SK-N-MC (cell line): Measurements from ENCODE around the gene SPAG6.

ENCODE experiments used
- DNase-seq: peaks from one replicate; pipeline ENCODE4 v3.0.0-alpha.2; 2011; ENCODE audit warnings: low read depth, low spot score
- H3K27ac ChIP-seq: fragments of 200-600 bp; sonication (generic); 2 replicates; pipeline ENCODE4 v1.5.1; 2016; ENCODE audit warnings: mixed run types
- H3K36me3 ChIP-seq: fragments of 200-600 bp; sonication (generic); 2 replicates; pipeline ENCODE4 v1.6.1; 2017; ENCODE audit warnings: antibody characterized with exemption, low read length, mixed read lengths; ENCODE audit not compliant: insufficient read depth
- H3K4me3 ChIP-seq: fragments of 200-600 bp; sonication (generic); 2 replicates; pipeline ENCODE4 v1.5.1; 2016
- H3K9ac ChIP-seq: fragments of 200-600 bp; sonication (generic); 2 replicates; pipeline ENCODE4 v1.8.0; 2017; ENCODE audit warnings: mixed run types, mixed read lengths; ENCODE audit not compliant: insufficient read length
- H3K9me3 ChIP-seq: fragments of 200-600 bp; sonication (generic); 2 replicates; pipeline ENCODE4 v1.6.1; 2017; ENCODE audit warnings: low read depth, mild to moderate bottlenecking, antibody characterized with exemption, low read length, moderate library complexity, mixed read lengths
- EZH2 ChIP-seq: fragments of 200-600 bp; sonication (generic); IDR thresholded peaks from one replicate; pipeline ENCODE4 v1.6.1; 2017; ENCODE audit warnings: antibody characterized with exemption
- FOXP2 ChIP-seq: optimal IDR thresholded peaks from 2 replicates; pipeline ENCODE3; 2011; ENCODE audit warnings: mild to moderate bottlenecking, moderate library complexity; ENCODE audit not compliant: insufficient read depth; ENCODE audit errors: extremely low read length, control extremely low read depth
- POLR2AphosphoS5 ChIP-seq: IDR thresholded peaks from 2 replicates; pipeline ENCODE4 v1.6.1; 2012; ENCODE audit warnings: mild to moderate bottlenecking, low read depth, low read length, borderline replicate concordance

The SPAG6 gene

DNA sequence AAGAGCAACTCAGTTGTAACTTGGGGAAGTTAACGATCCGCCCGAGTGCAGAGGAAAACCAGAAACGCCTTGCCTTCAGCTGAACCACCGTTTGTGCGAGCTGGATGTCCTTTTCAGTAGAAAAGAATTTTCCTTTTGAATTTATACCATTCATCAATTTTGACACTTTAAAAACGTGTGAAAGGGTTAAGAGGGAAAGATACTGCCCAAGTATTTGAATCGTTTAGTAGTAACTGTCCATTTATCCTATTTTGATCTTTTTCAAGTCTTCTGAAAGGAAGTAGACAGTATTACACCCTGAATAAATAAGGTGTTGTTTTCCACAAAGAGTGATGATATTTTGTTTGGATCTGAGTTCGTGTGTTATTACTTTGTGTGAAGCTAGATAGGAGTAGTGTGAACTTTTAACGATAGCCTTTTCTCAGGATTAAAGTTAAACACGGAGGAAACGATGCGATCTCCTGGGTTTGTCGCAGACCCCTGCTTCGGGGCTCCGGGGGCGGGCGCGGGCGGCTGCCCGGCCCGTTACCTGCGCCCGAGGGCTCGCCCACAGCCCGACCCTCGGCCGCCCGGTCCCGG lies 25.2 kb upstream of the SPAG6 start:
- no peaks in the 10 kb centered on the region for H3K36me3 ChIP-seq
- peak overlapping the region; percentile 55 for H3K9ac ChIP-seq
- no peak for DNase-seq
- no peaks in the 10 kb centered on the region for H3K9me3 ChIP-seq
- H3K27ac ChIP-seq: no peak overlapping the region
- peak overlapping the region; percentile 75 for H3K4me3 ChIP-seq
- TF ChIP-seq EZH2 (no peak), POLR2AphosphoS5 (no peak), FOXP2 (no peak)

DNA sequence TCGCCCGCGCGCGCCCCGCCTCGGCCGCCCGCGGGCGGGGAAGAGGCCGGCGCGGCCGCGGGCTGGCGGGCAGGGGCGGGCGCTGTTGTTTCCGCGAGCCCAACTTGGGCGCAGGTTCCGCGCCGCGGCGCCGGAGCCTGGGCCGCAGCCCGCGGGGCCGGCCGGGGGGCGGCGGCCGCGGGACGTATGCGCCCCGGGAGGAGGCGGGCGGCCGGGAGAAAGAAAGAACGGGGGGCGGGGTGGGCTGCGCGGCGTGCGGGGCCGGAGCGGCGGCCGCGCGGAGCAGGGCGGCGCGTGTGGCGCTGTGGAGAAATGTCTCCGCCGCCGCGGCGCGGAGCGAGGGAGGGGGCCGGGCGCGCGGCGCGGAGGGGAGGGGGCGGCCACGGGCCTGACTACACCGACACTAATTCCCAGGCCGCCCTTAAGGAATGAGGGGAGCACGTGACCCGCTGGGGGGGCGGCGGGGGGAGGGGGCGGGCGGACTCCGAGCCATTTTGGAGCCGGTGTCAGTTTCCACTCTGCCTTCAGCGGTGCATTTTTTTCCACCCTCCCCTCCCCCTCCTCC lies 24.6 kb upstream of the SPAG6 start, which contains the start of gene BMI1:
Gene BMI1, plus strand, starts transcription at position 509 of the 565 bp plus-strand sequence. CDS start 5,351 bp downstream, outside the sequence.
- Histone ChIP-seq H3K27ac (0 out of 2 replicates have a peak within 1 kb of the TSS, but pooled peaks have one; percentile 19), H3K36me3 (no peaks in the 10 kb centered on the region), H3K9ac (peak within 1 kb of the TSS; percentile 77), H3K9me3 (no peaks in the 10 kb centered on the region), H3K4me3 (peak within 1 kb of the TSS; percentile 82)
- no peak for DNase-seq
- TF ChIP-seq EZH2: no peak
- TF ChIP-seq FOXP2: no peak
- TF ChIP-seq POLR2AphosphoS5: no peak

DNA sequence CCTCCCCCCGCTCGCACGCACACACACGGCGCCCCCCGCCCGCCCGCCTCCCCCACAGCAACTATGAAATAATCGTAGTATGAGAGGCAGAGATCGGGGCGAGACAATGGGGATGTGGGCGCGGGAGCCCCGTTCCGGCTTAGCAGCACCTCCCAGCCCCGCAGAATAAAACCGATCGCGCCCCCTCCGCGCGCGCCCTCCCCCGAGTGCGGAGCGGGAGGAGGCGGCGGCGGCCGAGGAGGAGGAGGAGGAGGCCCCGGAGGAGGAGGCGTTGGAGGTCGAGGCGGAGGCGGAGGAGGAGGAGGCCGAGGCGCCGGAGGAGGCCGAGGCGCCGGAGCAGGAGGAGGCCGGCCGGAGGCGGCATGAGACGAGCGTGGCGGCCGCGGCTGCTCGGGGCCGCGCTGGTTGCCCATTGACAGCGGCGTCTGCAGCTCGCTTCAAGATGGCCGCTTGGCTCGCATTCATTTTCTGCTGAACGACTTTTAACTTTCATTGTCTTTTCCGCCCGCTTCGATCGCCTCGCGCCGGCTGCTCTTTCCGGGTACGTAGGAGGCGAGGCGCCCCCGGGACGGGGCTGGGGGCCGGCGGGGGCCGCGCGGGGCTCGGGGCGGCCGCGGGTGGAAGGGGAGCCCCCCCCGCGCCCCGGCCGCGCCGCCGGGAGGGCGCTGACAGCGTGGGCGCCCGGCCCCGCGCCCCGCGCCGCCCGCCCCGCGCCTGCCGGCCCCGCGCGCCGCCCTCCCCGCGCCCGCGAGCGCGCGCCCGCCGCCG lies 24.0 kb upstream of the SPAG6 start:
- Histone ChIP-seq H3K4me3 (peak overlapping the region; percentile 80), H3K9ac (peak overlapping the region; percentile 76), H3K36me3 (no peaks in the 10 kb centered on the region), H3K27ac (0 out of 2 replicates have a peak overlapping the region, but pooled peaks have one; percentile 19), H3K9me3 (no peaks in the 10 kb centered on the region)
- DNase-seq: no peak
- TF ChIP-seq EZH2: no peak
- peak; percentile 28; the same call in 1 of the 2 replicates for TF ChIP-seq POLR2AphosphoS5
- TF ChIP-seq FOXP2: no peak

DNA sequence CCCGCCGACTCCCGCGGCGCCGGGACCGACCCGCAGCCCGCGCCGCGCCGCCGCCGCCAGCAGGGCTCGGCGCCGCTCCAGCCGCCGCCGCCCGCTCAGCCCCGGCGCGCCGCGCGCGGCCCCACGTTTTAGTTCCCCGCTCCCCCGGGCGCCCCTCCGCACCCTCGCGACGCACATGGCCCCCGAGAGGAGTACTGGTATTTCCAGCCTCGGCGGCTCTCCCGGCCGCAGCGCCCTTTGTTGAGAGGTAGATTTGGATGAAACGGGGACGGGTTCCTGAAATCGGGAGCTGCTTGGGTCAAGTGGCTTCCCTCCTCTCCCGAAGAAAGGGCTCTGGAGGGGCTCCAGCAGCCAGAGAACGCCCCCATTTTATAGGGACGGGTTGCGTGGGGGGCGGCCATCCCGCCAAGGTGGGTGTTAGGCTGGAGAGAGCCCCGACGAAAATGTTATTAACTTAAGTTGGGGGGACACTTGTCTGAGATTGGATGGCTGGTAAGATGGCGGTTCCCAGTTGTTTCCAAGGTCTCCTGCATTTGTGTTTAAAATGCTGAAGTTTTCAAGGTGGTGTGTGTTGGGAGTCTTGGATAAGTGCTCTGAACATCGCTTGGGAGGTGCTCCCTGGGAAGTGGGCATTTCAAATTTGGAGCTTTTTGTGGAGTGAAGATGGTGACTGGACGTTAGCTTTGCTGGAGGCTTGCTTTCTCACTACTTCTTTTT lies 23.2 kb upstream of the SPAG6 start:
- Histone ChIP-seq H3K4me3 (peak overlapping the region; percentile 82), H3K9me3 (no peaks in the 10 kb centered on the region), H3K9ac (peak overlapping the region; percentile 77), H3K36me3 (0 out of 2 replicates have a peak, but pooled peaks cover 4% of the 10 kb centered on the region), H3K27ac (no peak overlapping the region)
- DNase-seq: no peak
- TF ChIP-seq POLR2AphosphoS5: no peak
- peak; percentile 100 for TF ChIP-seq EZH2
- no peak for TF ChIP-seq FOXP2

DNA sequence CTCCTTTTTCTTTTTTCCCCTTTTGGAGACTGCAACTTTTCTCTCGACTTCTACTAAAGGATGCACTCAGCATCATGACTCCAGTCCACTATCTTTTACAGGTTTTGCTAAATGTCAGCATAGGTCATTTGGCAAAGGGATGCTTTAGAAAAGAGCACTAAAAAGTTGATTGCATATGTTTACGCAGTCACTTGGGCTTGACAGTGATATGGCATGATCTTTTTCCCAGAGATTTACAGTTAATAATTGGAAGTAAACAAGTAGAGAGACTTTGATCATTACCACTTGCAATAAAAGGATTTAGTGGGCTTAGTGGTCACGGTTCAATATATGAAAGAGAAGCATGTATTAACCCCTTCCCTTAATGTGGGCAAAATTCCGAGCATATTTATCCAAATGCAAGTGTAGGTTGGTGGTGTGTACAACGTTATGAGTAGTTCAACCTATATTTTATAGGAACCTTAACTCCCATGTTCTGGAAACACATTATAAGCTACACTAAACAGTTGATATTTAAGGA lies 22.6 kb upstream of the SPAG6 start:
- no peaks in the 10 kb centered on the region for H3K9me3 ChIP-seq
- no peak for TF ChIP-seq POLR2AphosphoS5
- no peak for TF ChIP-seq EZH2
- no peak for TF ChIP-seq FOXP2
- H3K27ac ChIP-seq: no peak overlapping the region
- no peak for DNase-seq
- H3K9ac ChIP-seq: peak overlapping the region; percentile 77
- H3K36me3 ChIP-seq: 0 out of 2 replicates have a peak, but pooled peaks cover 5% of the 10 kb centered on the region
- H3K4me3 ChIP-seq: peak overlapping the region; percentile 82

DNA sequence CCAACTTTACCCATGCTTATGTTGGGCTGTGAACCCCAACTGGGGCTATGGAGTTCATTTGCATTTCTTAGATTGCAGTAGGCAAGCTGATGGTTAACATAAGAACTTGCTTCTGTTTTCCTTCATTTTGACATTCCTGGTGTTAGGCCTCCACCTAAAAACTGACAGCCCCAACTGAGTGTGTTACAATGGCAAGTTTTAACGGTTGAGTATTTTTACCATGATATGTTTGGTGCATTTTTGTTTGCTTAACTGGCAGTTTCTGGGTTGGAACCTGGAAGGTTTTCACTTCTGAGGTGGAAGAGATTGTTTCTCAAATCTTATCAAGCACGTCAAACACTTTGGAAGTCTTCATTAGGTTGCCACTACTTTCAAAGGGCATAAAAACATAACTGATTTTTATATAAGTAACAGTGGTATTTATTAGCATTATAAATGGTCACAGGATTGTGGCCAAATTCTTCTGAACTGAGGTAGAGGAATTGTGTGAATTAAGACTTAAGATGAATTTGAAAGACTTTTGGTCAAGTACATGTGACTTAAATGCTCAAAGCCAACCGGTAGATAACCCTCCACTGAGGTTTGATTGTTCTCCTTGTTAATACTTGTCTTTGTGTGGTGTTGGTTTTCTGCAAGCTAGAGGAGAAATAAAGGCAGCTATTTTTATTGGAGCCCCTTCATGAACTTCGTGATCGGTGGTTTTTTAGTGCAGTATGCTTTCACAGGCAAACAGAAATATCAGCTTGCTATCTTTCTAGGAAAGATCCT lies 21.6 kb upstream of the SPAG6 start:
- TF ChIP-seq EZH2 (no peak), POLR2AphosphoS5 (no peak)
- H3K9me3 ChIP-seq: no peaks in the 10 kb centered on the region
- DNase-seq: no peak
- H3K4me3 ChIP-seq: peak overlapping the region; percentile 82
- H3K27ac ChIP-seq: no peak overlapping the region
- no peak overlapping the region for H3K9ac ChIP-seq
- 0 out of 2 replicates have a peak, but pooled peaks cover 8% of the 10 kb centered on the region for H3K36me3 ChIP-seq

DNA sequence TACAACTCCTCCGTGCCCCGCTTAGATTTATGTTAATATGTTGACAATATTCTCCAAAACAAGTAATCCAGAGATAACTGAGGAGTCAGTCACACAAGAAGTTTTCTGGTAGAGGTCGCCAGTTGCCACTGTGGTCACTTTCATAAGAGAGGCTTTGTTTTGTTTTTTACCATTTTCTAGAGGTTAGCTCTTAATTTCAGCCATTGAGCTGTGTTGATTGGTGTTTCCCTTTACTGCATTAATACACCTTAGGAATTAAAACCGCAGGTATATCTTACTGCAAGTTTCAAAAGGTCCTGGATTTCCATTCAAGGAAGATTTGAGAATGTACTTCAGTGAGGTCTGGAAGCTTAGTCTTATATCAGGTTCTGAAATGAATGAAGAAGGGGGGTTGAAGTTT lies 20.9 kb upstream of the SPAG6 start:
- H3K4me3 ChIP-seq: peak overlapping the region; percentile 81
- H3K36me3 ChIP-seq: peaks cover 13% of the 10 kb centered on the region
- no peak overlapping the region for H3K27ac ChIP-seq
- no peak for DNase-seq
- TF ChIP-seq EZH2 (no peak), POLR2AphosphoS5 (no peak), FOXP2 (no peak)
- H3K9me3 ChIP-seq: no peaks in the 10 kb centered on the region
- H3K9ac ChIP-seq: peak overlapping the region; percentile 65
